HEK293 (cell line): Measurements from ENCODE around the gene ANKRD50.
A peak's percentile ranks its signal among the peaks of the same experiment; 100 is the strongest.

Source experiments
- GLI4 ChIP-seq: fragments of 450-650 bp; formaldehyde crosslinking; IDR thresholded peaks from 2 replicates; pipeline ENCODE4 v1.5.1; 2016; ENCODE audit warnings: missing biosample characterization, missing genetic modification characterization
- GLIS2 ChIP-seq: fragments of 450-650 bp; formaldehyde crosslinking; IDR thresholded peaks from 2 replicates; pipeline ENCODE4 v1.5.1; 2016; ENCODE audit warnings: missing biosample characterization, missing genetic modification characterization
- IKZF3 ChIP-seq: fragments of 450-650 bp; IDR thresholded peaks from 2 replicates; pipeline ENCODE4 v1.5.0; 2018; ENCODE audit warnings: missing biosample characterization, mild to moderate bottlenecking, missing genetic modification characterization, moderate library complexity
- OVOL3 ChIP-seq: fragments of 450-650 bp; formaldehyde crosslinking; IDR thresholded peaks from 2 replicates; pipeline ENCODE4 v1.5.1; 2016; ENCODE audit warnings: missing biosample characterization, missing genetic modification characterization
- SCRT2 ChIP-seq: fragments of 450-650 bp; formaldehyde crosslinking; IDR thresholded peaks from 2 replicates; pipeline ENCODE4 v1.5.1; 2016; ENCODE audit warnings: missing biosample characterization, missing genetic modification characterization
- SP7 ChIP-seq: fragments of 450-650 bp; formaldehyde crosslinking; IDR thresholded peaks from 2 replicates; pipeline ENCODE4 v1.5.1; 2016; ENCODE audit warnings: missing biosample characterization, missing genetic modification characterization
- YY2 ChIP-seq: fragments of 450-650 bp; formaldehyde crosslinking; IDR thresholded peaks from 2 replicates; pipeline ENCODE4 v1.5.1; 2016; ENCODE audit warnings: missing biosample characterization, missing genetic modification characterization
- ZEB2 ChIP-seq: fragments of 450-650 bp; formaldehyde crosslinking; IDR thresholded peaks from 2 replicates; pipeline ENCODE4 v1.5.1; 2016; ENCODE audit warnings: missing biosample characterization, missing genetic modification characterization
- ZFP41 ChIP-seq: fragments of 450-650 bp; formaldehyde crosslinking; IDR thresholded peaks from 2 replicates; pipeline ENCODE4 v1.5.1; 2016; ENCODE audit warnings: missing biosample characterization, missing genetic modification characterization, borderline replicate concordance
- ZIC2 ChIP-seq: fragments of 450-650 bp; formaldehyde crosslinking; IDR thresholded peaks from 2 replicates; pipeline ENCODE4 v1.5.1; 2016; ENCODE audit warnings: missing biosample characterization, missing genetic modification characterization
- ZNF155 ChIP-seq: fragments of 450-650 bp; formaldehyde crosslinking; IDR thresholded peaks from 2 replicates; pipeline ENCODE4 v1.5.1; 2016; ENCODE audit warnings: missing biosample characterization, missing genetic modification characterization
- ZNF2 ChIP-seq: fragments of 450-650 bp; formaldehyde crosslinking; IDR thresholded peaks from 2 replicates; pipeline ENCODE4 v1.5.1; 2016; ENCODE audit warnings: missing biosample characterization, missing genetic modification characterization
- ZNF202 ChIP-seq: fragments of 450-650 bp; formaldehyde crosslinking; IDR thresholded peaks from 2 replicates; pipeline ENCODE4 v1.5.1; 2016; ENCODE audit warnings: missing biosample characterization, missing genetic modification characterization, borderline replicate concordance
- ZNF221 ChIP-seq: fragments of 450-650 bp; formaldehyde crosslinking; IDR thresholded peaks from 2 replicates; pipeline ENCODE4 v1.5.1; 2017; ENCODE audit warnings: missing biosample characterization, missing genetic modification characterization, borderline replicate concordance
- ZNF266 ChIP-seq: fragments of 450-650 bp; formaldehyde crosslinking; IDR thresholded peaks from 2 replicates; pipeline ENCODE4 v1.5.1; 2016; ENCODE audit warnings: missing biosample characterization, missing genetic modification characterization, low read depth
- ZNF341 ChIP-seq: fragments of 450-650 bp; formaldehyde crosslinking; IDR thresholded peaks from 2 replicates; pipeline ENCODE4; 2016; ENCODE audit warnings: low read depth, missing biosample characterization, missing genetic modification characterization
- ZNF423 ChIP-seq: fragments of 450-650 bp; formaldehyde crosslinking; IDR thresholded peaks from 2 replicates; pipeline ENCODE4 v1.5.1; 2016; ENCODE audit warnings: missing biosample characterization, missing genetic modification characterization
- ZNF610 ChIP-seq: fragments of 450-650 bp; formaldehyde crosslinking; IDR thresholded peaks from 2 replicates; pipeline ENCODE4 v1.5.1; 2016; ENCODE audit warnings: missing biosample characterization, missing genetic modification characterization, borderline replicate concordance
- ZNF629 ChIP-seq: fragments of 450-650 bp; formaldehyde crosslinking; IDR thresholded peaks from 2 replicates; pipeline ENCODE4 v1.5.1; 2017; ENCODE audit warnings: missing biosample characterization, missing genetic modification characterization
- ZNF677 ChIP-seq: fragments of 450-650 bp; IDR thresholded peaks from 2 replicates; pipeline ENCODE4 v1.5.0; 2018; ENCODE audit warnings: missing biosample characterization, mild to moderate bottlenecking, missing genetic modification characterization, moderate library complexity
- ZNF843 ChIP-seq: fragments of 450-650 bp; formaldehyde crosslinking; IDR thresholded peaks from 2 replicates; pipeline ENCODE4 v1.5.1; 2016; ENCODE audit warnings: missing biosample characterization, missing genetic modification characterization
- ZXDB ChIP-seq: fragments of 450-650 bp; formaldehyde crosslinking; IDR thresholded peaks from 2 replicates; pipeline ENCODE4 v1.5.1; 2016; ENCODE audit warnings: missing biosample characterization, missing genetic modification characterization
- TF ChIP-seq, protein P1 (sequence below): fragments of 450-650 bp; formaldehyde crosslinking; IDR thresholded peaks from 2 replicates; pipeline ENCODE4 v1.5.1; 2016; ENCODE audit warnings: missing biosample characterization, missing genetic modification characterization
- TF ChIP-seq, protein P2 (sequence below): fragments of 450-650 bp; formaldehyde crosslinking; IDR thresholded peaks from 2 replicates; pipeline ENCODE4 v1.5.1; 2016; ENCODE audit warnings: missing biosample characterization, missing genetic modification characterization
- TF ChIP-seq, protein P3 (sequence below): fragments of 450-650 bp; formaldehyde crosslinking; IDR thresholded peaks from 2 replicates; pipeline ENCODE4 v1.5.1; 2017; ENCODE audit warnings: missing biosample characterization, missing genetic modification characterization
- TF ChIP-seq, protein P4 (sequence below): fragments of 450-650 bp; formaldehyde crosslinking; IDR thresholded peaks from 2 replicates; pipeline ENCODE4 v1.5.1; 2017; ENCODE audit warnings: missing biosample characterization, missing genetic modification characterization
- TF ChIP-seq, protein P5 (sequence below): fragments of 450-650 bp; formaldehyde crosslinking; IDR thresholded peaks from 2 replicates; pipeline ENCODE4 v1.5.0; 2017; ENCODE audit warnings: missing biosample characterization, missing genetic modification characterization, borderline replicate concordance
- TF ChIP-seq, protein P6 (sequence below): fragments of 450-650 bp; formaldehyde crosslinking; IDR thresholded peaks from 2 replicates; pipeline ENCODE4 v1.5.1; 2016; ENCODE audit warnings: missing biosample characterization, missing genetic modification characterization
- TF ChIP-seq, protein P7 (sequence below): fragments of 450-650 bp; formaldehyde crosslinking; IDR thresholded peaks from 2 replicates; pipeline ENCODE4 v1.5.1; 2016; ENCODE audit warnings: missing biosample characterization, missing genetic modification characterization, low read depth

Gene ANKRD50

DNA sequence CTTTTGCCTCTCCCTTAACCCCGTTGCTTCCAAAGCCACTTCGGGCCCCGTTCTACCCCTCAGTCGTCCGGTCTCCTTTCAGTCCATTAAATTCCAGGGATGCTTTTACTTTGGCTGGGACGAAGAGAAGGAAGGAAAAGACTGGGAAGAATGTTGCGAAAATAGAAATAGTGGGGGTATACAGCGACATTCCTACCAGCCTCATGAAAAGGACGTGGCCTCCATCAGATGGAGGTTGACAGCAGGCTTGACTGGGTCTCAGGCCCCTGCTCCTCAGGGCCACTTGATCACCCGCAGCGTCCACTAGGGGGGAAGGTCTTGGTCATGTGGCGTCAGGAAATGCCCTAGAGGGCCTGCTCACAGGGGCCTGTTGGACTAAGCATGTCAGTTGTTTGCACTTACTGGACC is 657 bp upstream of the ANKRD50 start (continued):
- TF ChIP-seq, protein P1, sequence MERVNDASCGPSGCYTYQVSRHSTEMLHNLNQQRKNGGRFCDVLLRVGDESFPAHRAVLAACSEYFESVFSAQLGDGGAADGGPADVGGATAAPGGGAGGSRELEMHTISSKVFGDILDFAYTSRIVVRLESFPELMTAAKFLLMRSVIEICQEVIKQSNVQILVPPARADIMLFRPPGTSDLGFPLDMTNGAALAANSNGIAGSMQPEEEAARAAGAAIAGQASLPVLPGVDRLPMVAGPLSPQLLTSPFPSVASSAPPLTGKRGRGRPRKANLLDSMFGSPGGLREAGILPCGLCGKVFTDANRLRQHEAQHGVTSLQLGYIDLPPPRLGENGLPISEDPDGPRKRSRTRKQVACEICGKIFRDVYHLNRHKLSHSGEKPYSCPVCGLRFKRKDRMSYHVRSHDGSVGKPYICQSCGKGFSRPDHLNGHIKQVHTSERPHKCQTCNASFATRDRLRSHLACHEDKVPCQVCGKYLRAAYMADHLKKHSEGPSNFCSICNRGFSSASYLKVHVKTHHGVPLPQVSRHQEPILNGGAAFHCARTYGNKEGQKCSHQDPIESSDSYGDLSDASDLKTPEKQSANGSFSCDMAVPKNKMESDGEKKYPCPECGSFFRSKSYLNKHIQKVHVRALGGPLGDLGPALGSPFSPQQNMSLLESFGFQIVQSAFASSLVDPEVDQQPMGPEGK (tag by site-specific recombination), result 0 out of 2 replicates have a peak, but pooled peaks have one; percentile 5
- TF ChIP-seq, protein P2, sequence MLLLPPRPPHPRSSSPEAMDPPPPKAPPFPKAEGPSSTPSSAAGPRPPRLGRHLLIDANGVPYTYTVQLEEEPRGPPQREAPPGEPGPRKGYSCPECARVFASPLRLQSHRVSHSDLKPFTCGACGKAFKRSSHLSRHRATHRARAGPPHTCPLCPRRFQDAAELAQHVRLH (tag by site-specific recombination), result no peak
- peak; percentile 82 for TF ChIP-seq ZIC2
- TF ChIP-seq ZNF341, result peak; percentile 4; the same call in 1 of the 2 replicates
- 0 out of 2 replicates have a peak, but pooled peaks have one; percentile 24 for TF ChIP-seq SCRT2 (tag by site-specific recombination)
- TF ChIP-seq, protein P3, sequence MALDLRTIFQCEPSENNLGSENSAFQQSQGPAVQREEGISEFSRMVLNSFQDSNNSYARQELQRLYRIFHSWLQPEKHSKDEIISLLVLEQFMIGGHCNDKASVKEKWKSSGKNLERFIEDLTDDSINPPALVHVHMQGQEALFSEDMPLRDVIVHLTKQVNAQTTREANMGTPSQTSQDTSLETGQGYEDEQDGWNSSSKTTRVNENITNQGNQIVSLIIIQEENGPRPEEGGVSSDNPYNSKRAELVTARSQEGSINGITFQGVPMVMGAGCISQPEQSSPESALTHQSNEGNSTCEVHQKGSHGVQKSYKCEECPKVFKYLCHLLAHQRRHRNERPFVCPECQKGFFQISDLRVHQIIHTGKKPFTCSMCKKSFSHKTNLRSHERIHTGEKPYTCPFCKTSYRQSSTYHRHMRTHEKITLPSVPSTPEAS (tag by site-specific recombination), result no peak
- no peak for TF ChIP-seq ZNF221 (tag by site-specific recombination)
- TF ChIP-seq GLIS2, result peak; percentile 20; the same call in 1 of the 2 replicates
- no peak for TF ChIP-seq ZNF202 (tag by site-specific recombination)
- TF ChIP-seq ZNF266, result no peak
- TF ChIP-seq, protein P4, sequence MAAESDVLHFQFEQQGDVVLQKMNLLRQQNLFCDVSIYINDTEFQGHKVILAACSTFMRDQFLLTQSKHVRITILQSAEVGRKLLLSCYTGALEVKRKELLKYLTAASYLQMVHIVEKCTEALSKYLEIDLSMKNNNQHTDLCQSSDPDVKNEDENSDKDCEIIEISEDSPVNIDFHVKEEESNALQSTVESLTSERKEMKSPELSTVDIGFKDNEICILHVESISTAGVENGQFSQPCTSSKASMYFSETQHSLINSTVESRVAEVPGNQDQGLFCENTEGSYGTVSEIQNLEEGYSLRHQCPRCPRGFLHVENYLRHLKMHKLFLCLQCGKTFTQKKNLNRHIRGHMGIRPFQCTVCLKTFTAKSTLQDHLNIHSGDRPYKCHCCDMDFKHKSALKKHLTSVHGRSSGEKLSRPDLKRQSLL (tag by site-specific recombination), result no peak
- TF ChIP-seq, protein P5, sequence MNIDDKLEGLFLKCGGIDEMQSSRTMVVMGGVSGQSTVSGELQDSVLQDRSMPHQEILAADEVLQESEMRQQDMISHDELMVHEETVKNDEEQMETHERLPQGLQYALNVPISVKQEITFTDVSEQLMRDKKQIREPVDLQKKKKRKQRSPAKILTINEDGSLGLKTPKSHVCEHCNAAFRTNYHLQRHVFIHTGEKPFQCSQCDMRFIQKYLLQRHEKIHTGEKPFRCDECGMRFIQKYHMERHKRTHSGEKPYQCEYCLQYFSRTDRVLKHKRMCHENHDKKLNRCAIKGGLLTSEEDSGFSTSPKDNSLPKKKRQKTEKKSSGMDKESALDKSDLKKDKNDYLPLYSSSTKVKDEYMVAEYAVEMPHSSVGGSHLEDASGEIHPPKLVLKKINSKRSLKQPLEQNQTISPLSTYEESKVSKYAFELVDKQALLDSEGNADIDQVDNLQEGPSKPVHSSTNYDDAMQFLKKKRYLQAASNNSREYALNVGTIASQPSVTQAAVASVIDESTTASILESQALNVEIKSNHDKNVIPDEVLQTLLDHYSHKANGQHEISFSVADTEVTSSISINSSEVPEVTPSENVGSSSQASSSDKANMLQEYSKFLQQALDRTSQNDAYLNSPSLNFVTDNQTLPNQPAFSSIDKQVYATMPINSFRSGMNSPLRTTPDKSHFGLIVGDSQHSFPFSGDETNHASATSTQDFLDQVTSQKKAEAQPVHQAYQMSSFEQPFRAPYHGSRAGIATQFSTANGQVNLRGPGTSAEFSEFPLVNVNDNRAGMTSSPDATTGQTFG (tag by site-specific recombination), result no peak
- TF ChIP-seq GLI4 (tag by site-specific recombination), result no peak
- no peak; the same call in 1 of the 2 replicates for TF ChIP-seq IKZF3
- no peak for TF ChIP-seq ZNF843 (tag by site-specific recombination)
- peak; percentile 37 for TF ChIP-seq SP7 (tag by site-specific recombination)
- TF ChIP-seq ZEB2 (tag by site-specific recombination), result peak; percentile 42; the same call in 1 of the 2 replicates
- TF ChIP-seq, protein P6, sequence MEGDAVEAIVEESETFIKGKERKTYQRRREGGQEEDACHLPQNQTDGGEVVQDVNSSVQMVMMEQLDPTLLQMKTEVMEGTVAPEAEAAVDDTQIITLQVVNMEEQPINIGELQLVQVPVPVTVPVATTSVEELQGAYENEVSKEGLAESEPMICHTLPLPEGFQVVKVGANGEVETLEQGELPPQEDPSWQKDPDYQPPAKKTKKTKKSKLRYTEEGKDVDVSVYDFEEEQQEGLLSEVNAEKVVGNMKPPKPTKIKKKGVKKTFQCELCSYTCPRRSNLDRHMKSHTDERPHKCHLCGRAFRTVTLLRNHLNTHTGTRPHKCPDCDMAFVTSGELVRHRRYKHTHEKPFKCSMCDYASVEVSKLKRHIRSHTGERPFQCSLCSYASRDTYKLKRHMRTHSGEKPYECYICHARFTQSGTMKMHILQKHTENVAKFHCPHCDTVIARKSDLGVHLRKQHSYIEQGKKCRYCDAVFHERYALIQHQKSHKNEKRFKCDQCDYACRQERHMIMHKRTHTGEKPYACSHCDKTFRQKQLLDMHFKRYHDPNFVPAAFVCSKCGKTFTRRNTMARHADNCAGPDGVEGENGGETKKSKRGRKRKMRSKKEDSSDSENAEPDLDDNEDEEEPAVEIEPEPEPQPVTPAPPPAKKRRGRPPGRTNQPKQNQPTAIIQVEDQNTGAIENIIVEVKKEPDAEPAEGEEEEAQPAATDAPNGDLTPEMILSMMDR (tag by site-specific recombination), result peak; percentile 70
- 0 out of 2 replicates have a peak, but pooled peaks have one; percentile 32 for TF ChIP-seq ZNF423 (tag by site-specific recombination)
- no peak for TF ChIP-seq ZNF677
- TF ChIP-seq ZXDB, result peak; percentile 89
- no peak for TF ChIP-seq YY2 (tag by site-specific recombination)
- no peak for TF ChIP-seq ZNF155 (tag by site-specific recombination)
- TF ChIP-seq ZNF629 (tag by site-specific recombination), result no peak
- no peak for TF ChIP-seq ZNF610 (tag by site-specific recombination)
- no peak for TF ChIP-seq OVOL3 (tag by site-specific recombination)
- TF ChIP-seq ZNF2 (tag by site-specific recombination), result peak; percentile 65; the same call in 1 of the 2 replicates
- TF ChIP-seq ZFP41 (tag by site-specific recombination), result no peak
- TF ChIP-seq, protein P7, sequence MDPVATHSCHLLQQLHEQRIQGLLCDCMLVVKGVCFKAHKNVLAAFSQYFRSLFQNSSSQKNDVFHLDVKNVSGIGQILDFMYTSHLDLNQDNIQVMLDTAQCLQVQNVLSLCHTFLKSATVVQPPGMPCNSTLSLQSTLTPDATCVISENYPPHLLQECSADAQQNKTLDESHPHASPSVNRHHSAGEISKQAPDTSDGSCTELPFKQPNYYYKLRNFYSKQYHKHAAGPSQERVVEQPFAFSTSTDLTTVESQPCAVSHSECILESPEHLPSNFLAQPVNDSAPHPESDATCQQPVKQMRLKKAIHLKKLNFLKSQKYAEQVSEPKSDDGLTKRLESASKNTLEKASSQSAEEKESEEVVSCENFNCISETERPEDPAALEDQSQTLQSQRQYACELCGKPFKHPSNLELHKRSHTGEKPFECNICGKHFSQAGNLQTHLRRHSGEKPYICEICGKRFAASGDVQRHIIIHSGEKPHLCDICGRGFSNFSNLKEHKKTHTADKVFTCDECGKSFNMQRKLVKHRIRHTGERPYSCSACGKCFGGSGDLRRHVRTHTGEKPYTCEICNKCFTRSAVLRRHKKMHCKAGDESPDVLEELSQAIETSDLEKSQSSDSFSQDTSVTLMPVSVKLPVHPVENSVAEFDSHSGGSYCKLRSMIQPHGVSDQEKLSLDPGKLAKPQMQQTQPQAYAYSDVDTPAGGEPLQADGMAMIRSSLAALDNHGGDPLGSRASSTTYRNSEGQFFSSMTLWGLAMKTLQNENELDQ, result no peak
